Astrocyte of the cerebellum (primary cell): ENCODE measurements around the gene OSBPL10.

ENCODE experiments used
- DNase-seq: peaks from one replicate; pipeline ENCODE4 v3.0.0-alpha.2; 2011; ENCODE audit warnings: low read depth
- H3K4me3 ChIP-seq: 2 replicates; pipeline ENCODE4 v1.5.1; 2011; ENCODE audit warnings: mild to moderate bottlenecking, low read depth, low read length, moderate library complexity
- CTCF ChIP-seq: IDR thresholded peaks from 2 replicates; pipeline ENCODE4 v1.5.1; 2012; ENCODE audit warnings: low read length, low read depth, moderate library complexity, mild to moderate bottlenecking; ENCODE audit errors: missing control alignments
- in situ Hi-C: cut with HindIII; loops from 2 replicates; pipeline ENCODE4 v1.10.0; 2017; ENCODE audit warnings: low sequenced_read_pairs

Gene OSBPL10

GRCh38 chr3:31766669-31767068 lies 214.4 kb downstream of the OSBPL10 start:
- TF ChIP-seq CTCF: no peak
- no peak for DNase-seq
- in situ Hi-C loops: no loop called here
- no peak overlapping the region for H3K4me3 ChIP-seq

GRCh38 chr3:31765871-31766270 lies 215.2 kb downstream of the OSBPL10 start:
- no peak for DNase-seq
- no peak for TF ChIP-seq CTCF
- in situ Hi-C loops: no loop called here
- H3K4me3 ChIP-seq: no peak overlapping the region

GRCh38 chr3:31763731-31764130 lies 217.3 kb downstream of the OSBPL10 start:
- TF ChIP-seq CTCF: no peak
- in situ Hi-C loops: no loop called here

GRCh38 chr3:31762888-31763351 lies 218.1 kb downstream of the OSBPL10 start:
- in situ Hi-C loops: no loop called here

More at GRCh38 chr3:31763731-31764130, 217.3 kb downstream of the OSBPL10 start:
- no peak overlapping the region for H3K4me3 ChIP-seq
- DNase-seq: no peak

GRCh38 chr3:31762097-31762764 lies 218.8 kb downstream of the OSBPL10 start:
- TF ChIP-seq CTCF: no peak
- in situ Hi-C loops: no loop called here
- DNase-seq: no peak
- H3K4me3 ChIP-seq: no peak overlapping the region

More at GRCh38 chr3:31762888-31763351, 218.1 kb downstream of the OSBPL10 start:
- TF ChIP-seq CTCF: no peak
- H3K4me3 ChIP-seq: no peak overlapping the region
- no peak for DNase-seq

GRCh38 chr3:31760654-31761053 lies 220.4 kb downstream of the OSBPL10 start:
- in situ Hi-C loops: no loop called here
- H3K4me3 ChIP-seq: no peak overlapping the region
- DNase-seq: no peak

More at GRCh38 chr3:31760654-31761053, 220.4 kb downstream of the OSBPL10 start:
- no peak for TF ChIP-seq CTCF
